Measurements from ENCODE around the gene TCP11.
"Not testable (repeated sequence)": the region's sequence is repeated elsewhere in the genome, so short reads cannot be mapped to it uniquely, and the experiment has no call there.

DNA sequence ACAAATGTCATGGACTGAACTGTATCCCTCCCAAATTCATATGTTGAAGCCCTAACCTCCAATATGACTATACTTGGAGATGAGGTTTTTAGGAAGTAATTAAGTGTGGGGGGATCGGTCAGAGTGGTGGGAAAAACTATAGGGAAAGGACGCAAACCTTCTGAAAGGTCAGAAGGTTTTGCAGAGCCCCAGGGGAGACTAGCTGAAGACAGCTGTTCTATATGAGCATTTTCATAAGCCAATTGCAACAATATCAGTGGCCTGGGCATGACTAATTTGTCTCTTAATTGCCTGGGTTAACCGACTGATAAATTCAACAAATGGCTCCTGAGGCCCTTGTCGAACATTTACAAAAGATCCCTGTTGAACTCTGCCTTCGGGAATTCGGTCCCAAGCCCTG lies 35.1 kb downstream of the TCP11 start:
- TF ChIP-seq, protein P1, sequence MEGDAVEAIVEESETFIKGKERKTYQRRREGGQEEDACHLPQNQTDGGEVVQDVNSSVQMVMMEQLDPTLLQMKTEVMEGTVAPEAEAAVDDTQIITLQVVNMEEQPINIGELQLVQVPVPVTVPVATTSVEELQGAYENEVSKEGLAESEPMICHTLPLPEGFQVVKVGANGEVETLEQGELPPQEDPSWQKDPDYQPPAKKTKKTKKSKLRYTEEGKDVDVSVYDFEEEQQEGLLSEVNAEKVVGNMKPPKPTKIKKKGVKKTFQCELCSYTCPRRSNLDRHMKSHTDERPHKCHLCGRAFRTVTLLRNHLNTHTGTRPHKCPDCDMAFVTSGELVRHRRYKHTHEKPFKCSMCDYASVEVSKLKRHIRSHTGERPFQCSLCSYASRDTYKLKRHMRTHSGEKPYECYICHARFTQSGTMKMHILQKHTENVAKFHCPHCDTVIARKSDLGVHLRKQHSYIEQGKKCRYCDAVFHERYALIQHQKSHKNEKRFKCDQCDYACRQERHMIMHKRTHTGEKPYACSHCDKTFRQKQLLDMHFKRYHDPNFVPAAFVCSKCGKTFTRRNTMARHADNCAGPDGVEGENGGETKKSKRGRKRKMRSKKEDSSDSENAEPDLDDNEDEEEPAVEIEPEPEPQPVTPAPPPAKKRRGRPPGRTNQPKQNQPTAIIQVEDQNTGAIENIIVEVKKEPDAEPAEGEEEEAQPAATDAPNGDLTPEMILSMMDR (IDR thresholded peaks at IDR 0.05): not testable (repeated sequence)
- TF ChIP-seq POLR2A (IDR thresholded peaks at IDR 0.05): not testable (repeated sequence)

Data from right lobe of liver (tissue), 4 donors.